Osteoblast (primary cell): ENCODE results near the gene CD74. TPM values are rescaled to one million over a fixed set of nuclear protein-coding genes. Genes with fewer than 3 reads are reported as not detected.

ENCODE experiments used
- DNase-seq: peaks from one replicate; pipeline ENCODE4 v3.0.0; 2011; ENCODE audit warnings: low spot score, mixed read lengths; ENCODE audit not compliant: insufficient read length; ENCODE audit errors: missing footprints
- H2AFZ ChIP-seq: 2 replicates; pipeline ENCODE4 v1.6.0; 2011; ENCODE audit warnings: mild to moderate bottlenecking, low read length
- H3K27ac ChIP-seq: 2 replicates; pipeline ENCODE4 v1.5.1; 2011; ENCODE audit warnings: mild to moderate bottlenecking, low read depth, low read length, moderate library complexity
- H3K27me3 ChIP-seq: 2 replicates; pipeline ENCODE4 v1.6.0; 2012; ENCODE audit warnings: mild to moderate bottlenecking, control low read depth, inconsistent platforms, low read length, moderate library complexity; ENCODE audit not compliant: insufficient read depth
- H3K36me3 ChIP-seq: 2 replicates; pipeline ENCODE4 v1.5.1; 2011; ENCODE audit warnings: mild to moderate bottlenecking, low read length, control low read depth, moderate library complexity; ENCODE audit not compliant: insufficient read depth
- H3K4me1 ChIP-seq: 2 replicates; pipeline ENCODE4 v1.5.1; 2011; ENCODE audit warnings: mild to moderate bottlenecking, low read length, control low read depth, moderate library complexity; ENCODE audit not compliant: insufficient read depth
- H3K4me2 ChIP-seq: 2 replicates; pipeline ENCODE4 v1.6.0; 2011; ENCODE audit warnings: mild to moderate bottlenecking, low read length; ENCODE audit not compliant: insufficient read depth
- H3K4me3 ChIP-seq: fragments of 200-600 bp; sonication (generic); 3 replicates; pipeline ENCODE4 v1.5.1; 2012; ENCODE audit warnings: mild to moderate bottlenecking, low read length, inconsistent platforms; ENCODE audit not compliant: insufficient read depth
- H3K79me2 ChIP-seq: 2 replicates; pipeline ENCODE4 v1.6.0; 2012; ENCODE audit warnings: mild to moderate bottlenecking, low read length, control low read depth, inconsistent platforms; ENCODE audit not compliant: insufficient read depth
- H3K9me3 ChIP-seq: 2 replicates; pipeline ENCODE4 v1.5.1; 2011; ENCODE audit warnings: low read depth, low read length, control low read depth
- H4K20me1 ChIP-seq: 2 replicates; pipeline ENCODE4 v1.6.0; 2012; ENCODE audit warnings: mild to moderate bottlenecking, low read length, control low read depth; ENCODE audit not compliant: insufficient read depth
- total RNA-seq: library from RNA; depleted of rRNA; stranded (reverse); fragments of >200 nt; gene quantifications from 2 replicates; pipeline ENCODE4 v1.2.3, GENCODE V29; 2012
- TF ChIP-seq, protein P1 (sequence below): IDR thresholded peaks from 2 replicates; pipeline ENCODE4 v1.5.1; 2011; ENCODE audit warnings: mild to moderate bottlenecking, low read depth, low read length, moderate library complexity; ENCODE audit errors: extremely low read depth

The CD74 gene
- total RNA-seq, 1 donor, result 21.4 TPM

DNA sequence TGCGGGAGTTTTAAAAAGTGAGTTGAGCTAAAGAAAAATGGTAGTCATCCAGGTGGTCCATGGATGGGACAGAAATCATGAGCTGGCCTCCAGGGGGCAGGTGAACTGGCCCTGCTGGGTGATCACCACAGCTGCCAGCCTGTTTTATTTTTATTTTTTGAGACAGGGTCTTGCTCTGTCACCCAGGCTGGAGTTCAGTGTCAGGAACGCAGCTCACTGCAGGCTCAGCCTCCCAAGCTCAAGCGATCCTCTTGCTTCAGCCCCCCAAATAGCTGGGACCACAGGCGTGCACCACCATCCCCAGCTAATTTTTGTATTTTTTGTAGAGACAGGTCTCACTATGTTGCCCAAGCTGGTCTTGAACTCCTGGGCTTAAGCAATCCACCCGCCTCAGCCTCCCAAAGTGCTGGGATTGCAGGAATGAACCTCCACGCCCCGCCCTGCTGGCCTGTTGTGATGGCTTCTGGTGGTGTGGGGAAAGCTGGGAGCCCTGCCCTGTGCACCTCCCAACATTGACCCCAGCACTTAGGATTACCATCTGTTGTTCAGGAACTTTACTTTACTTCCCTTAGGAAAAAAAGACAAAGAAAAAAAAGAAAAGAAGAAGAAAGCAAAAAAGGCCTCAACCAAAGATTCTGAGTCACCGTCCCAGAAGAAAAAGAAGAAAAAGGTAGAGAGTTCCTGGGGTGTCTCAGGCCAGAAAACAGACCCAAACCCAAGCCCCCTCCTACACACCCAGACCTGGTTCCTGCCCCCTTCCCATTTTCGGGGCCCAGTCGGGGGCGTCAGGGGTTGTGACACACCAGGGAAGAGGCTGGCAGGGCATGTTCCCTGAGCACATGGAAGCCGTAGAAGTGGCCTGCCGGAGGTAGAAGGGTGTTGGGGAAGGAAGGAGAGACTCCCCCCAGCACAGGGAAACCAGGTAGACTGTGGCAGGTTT is 14.7 kb downstream of the CD74 start:
- DNase-seq, result peak; percentile 25
- TF ChIP-seq, protein P1, sequence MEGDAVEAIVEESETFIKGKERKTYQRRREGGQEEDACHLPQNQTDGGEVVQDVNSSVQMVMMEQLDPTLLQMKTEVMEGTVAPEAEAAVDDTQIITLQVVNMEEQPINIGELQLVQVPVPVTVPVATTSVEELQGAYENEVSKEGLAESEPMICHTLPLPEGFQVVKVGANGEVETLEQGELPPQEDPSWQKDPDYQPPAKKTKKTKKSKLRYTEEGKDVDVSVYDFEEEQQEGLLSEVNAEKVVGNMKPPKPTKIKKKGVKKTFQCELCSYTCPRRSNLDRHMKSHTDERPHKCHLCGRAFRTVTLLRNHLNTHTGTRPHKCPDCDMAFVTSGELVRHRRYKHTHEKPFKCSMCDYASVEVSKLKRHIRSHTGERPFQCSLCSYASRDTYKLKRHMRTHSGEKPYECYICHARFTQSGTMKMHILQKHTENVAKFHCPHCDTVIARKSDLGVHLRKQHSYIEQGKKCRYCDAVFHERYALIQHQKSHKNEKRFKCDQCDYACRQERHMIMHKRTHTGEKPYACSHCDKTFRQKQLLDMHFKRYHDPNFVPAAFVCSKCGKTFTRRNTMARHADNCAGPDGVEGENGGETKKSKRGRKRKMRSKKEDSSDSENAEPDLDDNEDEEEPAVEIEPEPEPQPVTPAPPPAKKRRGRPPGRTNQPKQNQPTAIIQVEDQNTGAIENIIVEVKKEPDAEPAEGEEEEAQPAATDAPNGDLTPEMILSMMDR, result no peak

DNA sequence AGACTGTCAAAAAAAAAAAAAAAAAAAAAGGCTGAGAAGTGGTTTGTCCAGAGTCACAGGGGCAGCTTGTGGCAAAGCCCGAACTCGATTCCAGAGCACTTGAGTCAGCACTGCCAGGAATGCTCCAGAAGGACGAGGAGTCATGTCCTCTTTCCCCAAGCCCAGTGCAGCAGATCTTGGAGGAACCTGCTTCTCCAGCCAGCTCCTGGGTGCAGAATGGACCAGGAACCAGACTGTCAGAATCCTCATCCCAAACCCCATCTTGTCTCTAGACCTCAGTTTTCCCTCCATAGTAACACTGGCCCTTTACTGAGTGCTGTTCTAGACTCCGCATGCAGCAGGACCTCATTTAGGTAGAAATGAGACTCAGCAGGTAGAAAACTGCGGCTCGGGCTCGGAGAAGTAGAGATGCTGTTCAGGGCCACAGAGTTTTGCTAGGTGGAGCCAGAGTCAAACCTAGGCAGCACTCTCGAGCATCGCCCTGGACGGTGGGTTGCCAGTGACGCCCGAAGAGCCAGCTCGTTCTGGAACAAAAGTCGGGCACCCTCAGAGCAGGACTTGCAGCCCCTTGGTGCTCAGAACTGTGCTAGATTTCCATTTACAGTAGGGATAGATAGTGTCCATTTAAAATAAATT is 15.4 kb downstream of the CD74 start:
- no peak overlapping the region for H3K4me2 ChIP-seq
- H2AFZ ChIP-seq, result no peak overlapping the region
- H4K20me1 ChIP-seq, result no peaks in the 10 kb centered on the region
- TF ChIP-seq, protein P1, result no peak
- peaks cover 58% of the 10 kb centered on the region for H3K36me3 ChIP-seq
- peak; percentile 94 for DNase-seq
- H3K4me1 ChIP-seq, result no peaks in the 10 kb centered on the region
- H3K4me3 ChIP-seq, result no peak overlapping the region
- H3K27me3 ChIP-seq, result no peaks in the 10 kb centered on the region
- H3K9me3 ChIP-seq, result no peaks in the 10 kb centered on the region
- H3K79me2 ChIP-seq, result no peaks in the 10 kb centered on the region
- H3K27ac ChIP-seq, result no peak overlapping the region

More for the DNA sequence above, 14.7 kb downstream of the CD74 start:
- Histone ChIP-seq H3K27ac (no peak overlapping the region), H3K4me2 (no peak overlapping the region), H3K4me1 (no peaks in the 10 kb centered on the region), H4K20me1 (no peaks in the 10 kb centered on the region), H3K4me3 (no peak overlapping the region), H3K36me3 (peaks cover 56% of the 10 kb centered on the region), H3K79me2 (no peaks in the 10 kb centered on the region), H2AFZ (no peak overlapping the region), H3K9me3 (no peaks in the 10 kb centered on the region), H3K27me3 (no peaks in the 10 kb centered on the region)

DNA sequence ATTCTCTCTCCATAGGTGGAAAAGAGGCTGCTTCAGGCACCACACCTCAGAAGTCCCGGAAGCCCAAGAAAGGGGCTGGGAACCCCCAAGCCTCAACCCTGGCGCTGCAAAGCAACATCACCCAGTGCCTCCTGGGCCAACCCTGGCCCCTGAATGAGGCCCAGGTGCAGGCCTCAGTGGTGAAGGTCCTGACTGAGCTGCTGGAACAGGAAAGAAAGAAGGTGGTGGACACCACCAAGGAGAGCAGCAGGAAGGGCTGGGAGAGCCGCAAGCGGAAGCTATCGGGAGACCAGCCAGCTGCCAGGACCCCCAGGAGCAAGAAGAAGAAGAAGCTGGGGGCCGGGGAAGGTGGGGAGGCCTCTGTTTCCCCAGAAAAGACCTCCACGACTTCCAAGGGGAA is 16.4 kb downstream of the CD74 start:
- TF ChIP-seq, protein P1, result no peak
- H2AFZ ChIP-seq, result no peak overlapping the region
- DNase-seq, result peak; percentile 75

DNA sequence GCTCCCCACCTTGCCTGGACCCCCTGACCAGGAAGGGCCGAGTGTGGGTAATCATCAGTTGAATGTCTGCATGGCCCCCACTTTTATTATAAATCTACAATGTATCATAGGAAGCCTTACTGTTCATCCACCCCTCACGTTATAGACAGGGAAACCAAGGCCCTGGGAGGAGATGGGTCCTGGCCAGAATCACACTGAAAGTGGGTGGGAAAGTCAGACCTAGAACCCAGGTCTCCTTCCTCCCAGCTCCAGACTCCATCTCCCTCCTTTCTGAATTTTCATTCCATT is 17.1 kb downstream of the CD74 start:
- Histone ChIP-seq H2AFZ (no peak overlapping the region), H3K79me2 (no peaks in the 10 kb centered on the region), H4K20me1 (no peaks in the 10 kb centered on the region), H3K27me3 (no peaks in the 10 kb centered on the region), H3K9me3 (no peaks in the 10 kb centered on the region), H3K36me3 (peaks cover 66% of the 10 kb centered on the region), H3K4me1 (no peaks in the 10 kb centered on the region), H3K27ac (no peak overlapping the region), H3K4me2 (no peak overlapping the region), H3K4me3 (no peak overlapping the region)
- TF ChIP-seq, protein P1, result no peak
- peak; percentile 67 for DNase-seq

More for the DNA sequence above, 16.4 kb downstream of the CD74 start:
- Histone ChIP-seq H4K20me1 (no peaks in the 10 kb centered on the region), H3K36me3 (peaks cover 68% of the 10 kb centered on the region), H3K79me2 (no peaks in the 10 kb centered on the region), H3K4me1 (no peaks in the 10 kb centered on the region), H3K9me3 (no peaks in the 10 kb centered on the region), H3K27ac (no peak overlapping the region), H3K4me3 (no peak overlapping the region), H3K27me3 (no peaks in the 10 kb centered on the region), H3K4me2 (no peak overlapping the region)
